HFF-Myc (cell line): Measurements from ENCODE around the gene FCRL3.

Source experiments
- DNase-seq: peaks from one replicate; pipeline ENCODE4 v3.0.0-alpha.2; 2011; ENCODE audit warnings: low read depth; ENCODE audit errors: extremely low read depth
- H3K4me3 ChIP-seq: replicated peaks from 2 replicates; pipeline ENCODE4 v1.5.1; 2011; ENCODE audit warnings: low read depth, mild to moderate bottlenecking, control low read depth, low read length
- CTCF ChIP-seq: IDR thresholded peaks from 2 replicates; pipeline ENCODE4 v1.5.1; 2012; ENCODE audit warnings: mild to moderate bottlenecking, low read depth, low read length, control low read depth; ENCODE audit errors: missing control alignments

The FCRL3 gene

GRCh38 chr1:157652859-157653493 is 47.6 kb downstream of the FCRL3 start:
- no peak for TF ChIP-seq CTCF
- DNase-seq, result no peak
- H3K4me3 ChIP-seq, result no peak overlapping the region

- no peak for DNase-seq
- no peak overlapping the region for H3K4me3 ChIP-seq
- no peak for TF ChIP-seq CTCF
These were observed 52.3 kb downstream of the FCRL3 start for GRCh38 chr1:157648317-157648716.

- no peak for DNase-seq
- TF ChIP-seq CTCF, result no peak
- H3K4me3 ChIP-seq, result no peak overlapping the region
These were observed 54.4 kb downstream of the FCRL3 start for GRCh38 chr1:157646144-157646543.

- no peak overlapping the region for H3K4me3 ChIP-seq
- DNase-seq, result no peak
- no peak for TF ChIP-seq CTCF
These were observed 59.4 kb downstream of the FCRL3 start for GRCh38 chr1:157641177-157641576.

- DNase-seq, result no peak
- no peak overlapping the region for H3K4me3 ChIP-seq
- TF ChIP-seq CTCF, result no peak
These were observed 60.8 kb downstream of the FCRL3 start for GRCh38 chr1:157639800-157640199.

GRCh38 chr1:157628773-157629172 is 71.8 kb downstream of the FCRL3 start:
- no peak overlapping the region for H3K4me3 ChIP-seq
- no peak for DNase-seq
- TF ChIP-seq CTCF, result no peak
